NCI-H2107 (cell line): ENCODE results near the gene GNAQ.

Experiments
- DNase-seq: peaks from one replicate; lab custom pipeline; 2025; lab: John Stamatoyannopoulos, UW

GNAQ gene

DNA sequence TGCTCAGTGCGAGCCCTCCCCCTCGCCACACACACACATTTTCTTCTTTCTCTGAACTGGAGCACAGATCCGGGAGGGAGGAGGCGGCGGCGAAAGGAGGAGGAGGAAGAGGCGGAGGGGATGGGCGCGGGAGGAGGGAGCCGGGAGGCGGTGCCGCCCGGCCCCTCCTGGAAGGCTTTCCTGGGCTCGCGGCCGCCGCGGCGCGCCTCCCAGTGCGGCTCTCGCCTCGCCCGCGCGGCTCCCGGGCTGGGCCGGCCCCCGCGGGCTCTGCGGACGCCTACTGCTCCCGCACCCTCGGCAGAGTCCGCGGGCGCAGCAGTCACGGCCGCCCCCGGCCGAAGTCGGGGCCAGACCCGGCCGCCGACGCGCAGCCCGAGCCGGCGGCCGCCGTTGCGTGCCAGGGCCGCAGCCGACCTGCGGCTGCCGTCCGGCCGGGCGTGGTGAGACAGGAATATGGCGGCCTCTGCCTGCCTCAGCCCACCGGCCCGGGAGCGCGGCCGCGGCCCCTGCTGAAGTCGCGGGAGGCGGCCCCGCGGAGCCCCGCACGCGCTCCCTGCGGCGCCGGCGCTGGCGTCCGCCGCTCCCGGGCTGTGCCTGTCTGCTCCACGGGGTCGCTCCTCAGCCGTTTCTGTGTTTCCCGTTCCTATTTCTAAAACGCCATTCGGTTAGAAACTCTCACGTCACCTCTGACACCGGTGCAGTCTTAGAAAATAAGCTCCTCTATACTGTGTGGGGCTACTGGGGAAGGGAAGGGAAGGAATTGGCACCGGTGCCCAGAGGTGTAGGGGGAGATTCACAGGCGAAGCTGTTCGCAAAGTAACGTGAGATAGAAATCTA lies 500 bp upstream of the GNAQ start:
- peak; percentile 52 for DNase-seq

DNA sequence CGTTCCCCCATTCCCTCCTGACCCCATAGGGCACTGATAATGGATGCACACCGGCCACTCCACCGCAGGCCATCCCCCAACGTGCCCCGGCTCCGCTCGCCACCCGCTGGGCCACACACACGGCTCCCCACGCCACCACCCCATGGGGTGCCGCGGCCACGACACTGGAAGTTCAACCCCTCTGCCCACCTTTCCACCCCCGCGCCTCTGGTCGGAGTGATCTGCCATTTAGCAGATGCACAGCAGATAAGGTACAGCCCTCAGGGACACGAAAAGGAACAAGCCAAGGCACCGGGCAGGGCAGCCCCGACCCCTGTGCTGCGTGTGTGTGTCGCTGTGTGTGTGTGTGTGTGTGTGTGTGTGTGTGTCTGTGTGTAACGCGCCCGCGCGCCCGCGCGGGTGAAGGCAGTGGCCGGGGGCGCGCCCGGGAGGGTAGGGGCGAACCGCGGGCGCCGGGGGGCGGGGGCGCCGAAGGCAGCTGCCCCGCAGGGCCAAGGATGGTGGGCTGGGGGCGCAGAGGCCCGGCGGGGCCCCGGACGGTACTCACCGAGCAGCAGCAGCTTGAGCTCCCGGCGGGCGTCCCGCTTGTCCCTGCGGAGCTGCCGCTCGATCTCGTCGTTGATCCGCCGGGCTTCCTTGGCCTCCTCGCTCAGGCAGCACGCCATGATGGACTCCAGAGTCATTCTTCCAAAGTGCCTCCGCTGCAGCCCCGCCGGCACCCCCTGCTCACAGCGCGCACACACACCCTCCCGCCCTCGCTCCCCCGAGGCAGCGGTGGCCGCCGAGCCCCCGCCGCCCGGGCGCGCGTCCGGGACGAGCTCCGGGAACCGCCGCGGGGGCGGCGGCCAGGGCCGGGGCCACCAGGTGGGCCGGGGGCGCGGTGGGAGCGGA lies 813 bp downstream of the GNAQ start:
- no peak for DNase-seq

DNA sequence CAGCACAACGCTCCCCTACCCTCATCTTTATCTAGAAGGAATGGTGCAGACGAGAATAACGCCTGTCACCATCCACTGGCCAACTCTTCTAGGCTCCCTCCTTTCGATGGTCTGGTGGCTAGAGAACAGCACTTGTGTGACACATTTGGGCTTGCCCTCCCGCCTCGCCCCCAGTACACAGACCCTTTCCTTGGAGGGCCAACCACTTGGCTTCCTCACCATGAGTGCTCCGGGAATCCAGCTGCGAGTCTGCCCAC lies 1.4 kb downstream of the GNAQ start:
- DNase-seq: no peak

DNA sequence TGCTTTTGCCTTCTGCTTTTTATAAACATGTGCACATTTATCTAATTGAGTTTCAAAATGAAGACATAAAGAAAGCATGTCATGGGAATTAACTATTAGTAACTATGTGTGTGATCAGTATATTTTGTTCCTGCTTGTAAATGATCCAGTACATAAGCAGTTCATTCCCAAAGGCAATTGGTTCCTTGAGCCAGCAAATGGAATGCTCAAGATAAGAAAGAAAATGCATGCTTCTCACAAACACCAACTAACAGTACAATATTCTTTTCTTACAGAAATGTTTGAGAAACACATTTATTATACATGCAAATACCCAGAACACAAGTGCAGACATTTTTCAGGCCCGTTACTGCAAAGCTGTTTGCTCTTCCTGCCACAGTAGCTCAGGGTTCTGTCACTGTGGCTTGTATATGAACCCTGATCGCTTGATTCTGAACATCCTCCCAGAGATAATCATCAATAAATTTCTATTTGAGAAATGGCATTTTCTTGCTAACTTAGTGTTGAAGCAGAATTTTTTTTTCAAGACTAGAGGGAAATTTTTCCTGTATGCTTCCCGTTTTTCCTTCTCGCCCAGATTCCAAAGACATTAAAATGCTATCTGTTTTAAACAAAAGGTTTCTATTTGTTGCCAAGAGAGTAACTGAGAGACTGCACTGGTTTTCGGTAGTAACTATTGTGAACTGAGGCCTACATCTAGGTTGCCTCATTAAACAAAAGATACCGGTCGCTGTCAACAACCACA lies 1.9 kb downstream of the GNAQ start:
- DNase-seq: no peak

DNA sequence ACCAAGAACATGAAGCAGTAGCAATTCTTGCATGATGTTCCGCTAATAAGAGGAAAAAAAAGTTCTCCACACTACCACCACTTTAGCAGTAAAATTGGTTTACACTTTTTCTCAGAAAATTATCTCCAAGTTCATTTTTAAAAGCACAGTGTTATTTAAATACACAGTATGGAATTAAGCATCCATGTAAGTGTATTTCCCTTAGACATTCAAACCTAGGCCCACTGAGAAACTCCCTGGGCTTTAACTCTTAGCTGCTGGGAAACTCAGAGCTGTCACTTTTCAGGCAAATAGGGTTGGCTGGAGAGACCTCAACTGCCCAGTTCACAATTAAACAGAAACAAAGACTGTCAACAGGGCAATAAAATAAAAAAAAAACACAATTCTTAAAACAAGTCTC lies 2.7 kb downstream of the GNAQ start:
- DNase-seq: no peak

DNA sequence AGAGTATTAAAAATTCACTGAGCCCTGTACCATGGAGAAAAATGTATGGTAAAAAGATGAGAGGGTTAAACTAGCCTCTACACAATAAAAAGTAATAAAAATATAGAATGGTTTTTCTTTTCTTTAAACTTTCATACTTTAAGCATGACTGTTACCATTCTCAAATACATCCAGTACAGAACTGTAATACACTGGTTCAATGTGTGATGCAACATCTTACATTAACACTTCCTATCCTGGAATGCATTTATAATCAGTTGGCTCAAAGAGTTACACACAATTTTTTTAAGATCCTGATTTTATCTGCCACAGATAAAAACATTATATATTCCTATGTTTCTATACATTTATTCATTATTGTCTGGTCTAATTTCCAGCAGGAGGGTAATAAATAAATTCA lies 4.7 kb downstream of the GNAQ start:
- DNase-seq: no peak

DNA sequence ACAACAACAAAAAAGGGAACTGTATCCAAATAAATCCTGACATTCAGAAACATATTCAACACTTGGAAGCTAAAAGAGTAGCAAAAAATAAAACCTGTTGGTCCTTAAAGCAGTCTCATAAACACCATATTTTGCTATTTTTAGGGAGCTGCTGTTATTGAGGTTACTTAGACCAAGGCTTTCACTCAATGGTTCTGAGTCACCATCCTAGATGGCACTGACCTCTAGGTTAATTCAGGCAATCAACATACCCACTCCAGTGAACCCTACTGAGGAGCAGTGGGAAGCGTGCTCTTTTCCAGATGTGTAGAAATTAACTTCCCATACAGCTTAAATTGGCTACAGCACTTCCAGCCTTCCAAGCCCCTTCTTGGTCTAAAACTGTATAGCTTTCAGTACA lies 5.2 kb downstream of the GNAQ start:
- no peak for DNase-seq

DNA sequence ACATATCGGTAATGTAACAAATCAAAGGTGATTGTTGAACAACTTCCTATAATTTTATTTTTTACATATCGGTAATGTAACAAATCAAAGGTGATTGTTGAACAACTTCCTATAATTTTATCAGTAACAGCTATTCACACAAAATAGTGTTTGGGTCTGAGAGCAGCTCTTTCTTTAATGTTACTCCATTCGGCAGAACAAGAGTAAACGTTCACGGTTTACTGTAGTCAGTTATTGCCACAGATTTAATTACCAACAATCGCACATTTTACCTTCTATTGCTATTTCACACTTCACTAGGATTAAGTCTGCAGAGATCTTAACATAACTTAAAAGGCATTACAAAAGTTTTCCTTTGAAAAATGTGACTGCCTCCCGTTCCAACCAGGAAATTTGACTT lies 6.4 kb downstream of the GNAQ start:
- DNase-seq: no peak

DNA sequence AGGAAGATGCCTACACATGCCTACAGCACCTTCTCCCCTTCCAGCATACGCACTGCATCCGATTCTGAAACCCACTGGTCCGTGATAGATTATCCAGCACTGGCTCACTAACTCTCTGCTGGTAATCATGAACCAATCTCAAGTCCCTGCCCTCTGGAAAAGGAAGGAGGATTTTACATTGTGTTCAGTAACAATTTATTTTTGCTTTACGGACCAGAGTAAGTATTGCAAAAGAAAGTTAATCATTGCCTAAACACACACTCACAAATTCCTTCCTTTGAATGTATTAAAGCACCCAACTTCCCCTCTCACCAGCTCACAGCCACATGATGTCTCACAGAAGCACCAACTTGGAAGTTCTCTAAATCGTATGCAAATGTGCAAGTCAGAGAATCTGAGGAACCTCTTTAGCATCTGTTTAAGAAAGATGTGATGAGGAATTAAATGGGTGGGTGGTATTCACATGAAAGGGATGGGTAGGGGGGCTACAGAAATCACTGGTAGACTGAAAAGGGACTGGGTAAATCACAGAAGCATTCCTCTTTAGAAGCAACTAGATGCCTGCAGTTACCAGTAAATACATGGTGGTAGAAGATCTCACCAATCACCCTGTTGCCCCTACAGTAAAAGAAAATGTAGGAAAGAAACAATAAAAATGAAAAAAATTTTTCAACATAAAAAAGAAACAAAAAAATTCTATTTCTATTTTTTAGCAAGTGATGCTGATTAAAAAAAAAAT lies 8.4 kb downstream of the GNAQ start:
- DNase-seq: no peak

DNA sequence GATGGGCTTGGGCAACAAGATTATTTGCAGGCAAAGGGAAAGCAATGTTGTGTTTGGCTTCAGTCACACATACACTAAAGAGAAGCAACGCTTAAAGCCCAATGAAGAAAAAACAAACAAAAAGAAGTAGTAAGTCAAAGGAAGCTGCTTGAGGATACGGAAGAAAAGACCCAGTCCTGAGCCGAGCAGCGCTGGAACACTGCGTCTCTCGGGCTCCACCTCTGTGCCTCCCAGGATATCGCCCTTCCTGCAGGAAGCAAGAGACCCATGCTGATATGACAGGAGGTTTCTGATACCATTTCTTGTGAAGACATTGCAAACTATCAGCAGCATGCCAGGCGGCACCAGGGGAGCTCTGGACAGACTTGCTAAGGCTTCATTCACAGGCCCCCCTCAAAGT lies 9.9 kb downstream of the GNAQ start:
- DNase-seq: no peak

DNA sequence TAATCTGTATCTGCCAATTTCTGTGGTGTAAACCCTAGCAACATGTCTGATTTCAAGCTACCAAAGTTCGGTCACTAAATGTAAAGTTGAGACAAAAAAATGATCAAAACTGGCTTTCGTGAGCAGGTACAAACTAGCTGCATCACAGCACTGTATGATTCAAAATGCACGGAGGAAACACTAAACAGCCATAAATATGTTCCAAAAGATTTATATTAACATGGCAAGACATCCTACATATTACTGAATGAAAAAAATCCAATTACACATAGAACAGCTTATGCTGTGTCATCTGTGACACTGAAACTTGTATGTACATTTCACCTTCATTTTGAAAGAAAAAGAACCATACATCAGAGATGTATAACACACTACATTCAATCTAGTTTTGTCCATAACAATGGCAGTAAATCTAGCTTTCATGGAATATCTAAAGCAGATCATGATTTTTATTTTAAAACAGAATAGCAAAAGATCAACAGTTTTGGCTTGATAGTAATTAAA lies 14.4 kb downstream of the GNAQ start:
- no peak for DNase-seq

DNA sequence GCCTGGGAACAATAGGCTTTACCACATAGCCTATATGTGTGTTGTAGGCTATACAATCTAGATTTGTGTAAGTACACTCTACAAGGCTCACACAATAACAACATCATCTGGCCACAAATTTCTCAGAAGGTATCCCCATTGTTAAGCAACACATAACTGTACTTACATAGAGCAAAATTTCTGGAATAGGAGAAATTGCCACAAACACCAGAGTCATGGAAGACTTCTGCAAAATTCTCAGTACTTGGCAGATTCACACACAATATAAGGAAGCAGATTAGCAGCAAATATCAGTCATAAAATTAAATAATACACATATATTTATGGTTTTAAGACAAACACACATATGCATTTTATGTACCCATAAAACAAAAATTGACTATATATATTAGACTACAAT lies 16.4 kb downstream of the GNAQ start:
- no peak for DNase-seq

DNA sequence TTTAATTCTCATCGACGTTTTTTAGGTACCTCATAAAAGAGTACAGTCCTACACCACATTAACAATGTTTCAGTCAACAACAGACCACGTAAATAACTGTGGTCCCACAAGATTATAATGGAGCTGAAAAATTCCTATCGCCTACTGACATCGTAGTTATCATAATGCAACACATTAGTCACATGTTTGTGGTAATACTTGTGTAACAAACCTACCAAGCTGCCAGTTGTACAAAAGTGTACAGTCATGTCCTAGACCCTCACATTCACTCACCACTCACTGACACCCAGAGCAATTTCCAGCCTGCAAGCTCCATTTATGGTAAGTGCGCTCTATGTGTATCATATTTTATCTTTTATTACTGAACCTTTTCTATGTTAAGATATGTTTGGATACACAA lies 16.8 kb downstream of the GNAQ start:
- DNase-seq: no peak

DNA sequence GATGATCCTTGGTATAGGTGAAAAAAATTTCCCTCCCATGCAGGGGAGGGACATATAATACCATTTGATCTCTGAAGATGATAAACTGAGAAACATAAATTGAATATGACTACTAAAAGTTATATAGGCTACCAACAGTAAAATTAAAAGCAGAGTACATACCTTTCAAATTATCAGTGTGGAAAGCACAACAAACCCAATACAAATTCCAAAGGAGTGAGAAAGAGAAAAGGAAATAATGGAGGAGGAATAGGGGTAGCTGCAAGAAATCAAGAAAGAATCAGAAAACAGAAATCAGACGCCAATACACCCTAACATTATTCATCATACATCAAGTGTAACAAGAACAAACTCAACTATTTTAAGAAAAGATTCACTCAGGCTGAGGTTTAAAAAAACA lies 17.7 kb downstream of the GNAQ start:
- DNase-seq: no peak

DNA sequence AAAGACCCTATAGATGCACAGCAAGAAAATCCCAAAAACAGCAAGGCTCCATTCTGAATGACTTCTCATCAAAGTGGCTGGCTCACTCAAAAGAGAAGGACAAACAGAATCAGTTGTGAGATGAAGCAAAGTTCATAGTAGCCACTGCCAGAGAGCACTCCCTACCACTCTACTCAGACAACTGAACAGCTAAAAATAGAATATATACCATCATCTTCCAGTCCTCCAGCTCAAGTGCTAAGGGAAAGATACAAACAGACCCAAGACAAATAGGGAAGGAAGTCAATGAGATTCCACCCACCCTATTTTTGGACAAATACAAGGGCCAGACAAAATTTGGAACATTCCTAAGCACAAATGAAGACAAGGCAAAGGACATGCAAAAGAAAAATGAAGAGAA lies 20.6 kb downstream of the GNAQ start:
- no peak for DNase-seq

DNA sequence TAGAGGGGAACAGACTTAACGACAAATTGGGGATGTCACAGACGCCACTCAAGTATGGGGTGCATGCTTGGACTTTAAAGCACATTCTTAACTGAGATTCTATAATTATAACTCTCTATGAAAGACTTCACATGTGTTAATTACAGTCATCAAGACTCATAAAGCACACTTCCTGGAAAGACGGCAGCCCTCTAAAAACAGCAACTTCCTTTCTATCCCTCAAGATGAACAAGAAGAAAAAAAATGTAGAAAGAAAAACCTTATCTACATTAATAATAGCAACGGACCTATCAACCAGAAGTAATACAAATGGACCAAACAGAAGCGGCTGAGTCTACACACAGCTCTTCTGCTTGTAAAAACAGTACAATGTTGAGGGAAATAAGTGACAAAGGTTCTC lies 21.2 kb downstream of the GNAQ start:
- no peak for DNase-seq

DNA sequence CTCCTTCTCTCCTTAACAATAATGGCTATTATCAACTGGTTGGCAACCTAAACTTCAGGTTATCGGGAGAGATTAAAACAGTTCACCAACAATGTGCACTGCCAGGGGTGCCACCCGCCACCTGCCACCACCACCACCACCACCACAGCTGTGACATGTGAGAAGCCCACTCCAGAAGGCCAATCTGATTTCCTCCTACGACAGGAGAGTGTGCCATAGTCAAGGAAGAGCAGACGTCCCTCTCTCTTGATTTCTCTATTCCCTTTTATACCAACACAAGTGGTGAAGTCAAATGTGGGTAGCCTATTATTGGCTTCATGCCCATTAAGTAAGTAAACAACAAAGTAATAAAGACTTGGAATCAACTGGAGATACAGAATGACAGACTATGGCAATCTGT lies 22.4 kb downstream of the GNAQ start:
- DNase-seq: no peak

DNA sequence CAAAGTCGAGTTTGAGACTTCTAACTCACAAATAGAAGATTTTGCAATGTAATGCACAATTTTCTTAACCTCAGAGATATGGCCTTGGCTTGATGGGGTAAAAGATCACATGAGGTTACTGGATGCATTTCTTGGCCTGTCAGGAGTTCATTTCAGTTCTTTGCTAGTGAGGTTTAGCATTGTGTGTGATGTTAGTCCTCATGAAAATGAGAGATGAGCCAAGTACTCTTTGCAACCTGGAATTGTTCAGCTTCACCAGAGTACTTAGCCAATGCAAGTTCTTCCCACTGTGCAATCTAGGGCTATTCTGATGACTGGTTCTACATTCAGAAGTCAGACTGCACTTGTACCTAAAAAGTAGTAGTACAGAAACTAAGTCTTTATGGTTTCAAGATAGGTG lies 24.9 kb downstream of the GNAQ start:
- DNase-seq: no peak

DNA sequence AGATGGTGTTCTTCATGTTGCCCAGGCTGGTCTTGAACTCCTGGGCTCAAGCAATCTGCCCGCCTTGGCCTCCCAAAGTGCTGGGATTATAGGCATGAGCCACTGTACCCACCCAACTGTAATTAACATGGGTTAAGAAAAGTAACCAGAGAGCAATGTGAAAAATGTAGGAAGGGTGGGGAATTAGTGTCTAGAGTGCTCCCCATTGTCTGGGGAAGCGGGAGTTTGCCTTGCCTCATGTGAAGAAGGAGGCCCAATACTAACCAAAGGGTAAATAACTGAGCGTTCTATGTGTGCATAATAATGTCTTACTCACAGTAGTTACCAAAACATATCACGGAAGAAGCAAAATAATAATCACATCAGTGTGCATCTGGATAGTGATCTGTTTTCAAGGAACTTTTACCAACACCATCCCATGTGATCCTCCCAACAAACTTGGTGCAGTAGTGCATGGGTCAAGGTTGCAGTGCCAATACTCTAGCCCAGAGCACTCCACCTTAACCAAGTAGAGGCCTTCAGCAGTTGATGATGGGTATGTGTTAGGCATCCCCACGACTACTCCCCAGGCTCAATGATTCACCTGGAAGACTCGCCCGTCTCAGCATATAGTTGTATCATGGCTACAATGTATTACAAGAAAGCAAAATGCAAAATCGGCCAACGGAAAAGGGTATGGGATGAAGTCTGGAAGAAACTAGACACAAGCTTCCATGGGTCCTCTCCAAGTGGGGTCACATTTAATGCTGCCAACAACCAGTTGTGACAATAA lies 26.2 kb downstream of the GNAQ start:
- DNase-seq: no peak

DNA sequence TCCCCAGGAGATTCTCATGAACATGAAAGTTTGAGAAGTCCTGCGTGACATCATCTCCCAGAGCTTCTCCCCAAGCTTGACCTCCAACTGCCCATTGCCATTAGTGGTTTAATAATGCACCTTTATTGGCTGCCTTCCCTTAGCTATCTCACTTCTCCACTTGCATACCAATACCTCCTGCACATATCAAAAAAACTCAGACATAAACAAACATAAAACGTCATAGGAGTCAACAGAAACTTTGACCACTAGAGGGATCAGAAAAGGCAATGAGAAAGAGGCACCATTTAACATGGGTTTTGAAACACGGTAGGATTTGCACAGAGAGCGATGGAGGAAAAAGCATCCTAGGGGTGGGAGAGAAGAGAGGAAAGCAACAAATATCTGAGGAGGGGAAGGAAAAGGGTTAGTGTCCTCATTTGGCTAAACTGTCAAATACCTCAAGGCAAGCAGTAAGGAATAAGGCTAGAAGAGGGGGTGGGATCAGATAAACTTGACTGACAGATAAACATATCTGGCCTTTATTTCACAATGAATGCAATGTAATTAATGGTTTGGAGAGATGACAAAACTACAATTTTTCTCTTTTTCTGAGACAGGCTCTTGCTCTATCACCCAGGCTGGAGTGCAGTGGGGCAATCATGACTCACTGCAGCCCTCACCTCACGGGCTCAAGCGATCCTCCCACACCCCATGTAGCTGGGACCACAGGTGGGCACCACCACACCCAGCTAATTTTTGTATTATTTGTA lies 27.0 kb downstream of the GNAQ start:
- DNase-seq: no peak

DNA sequence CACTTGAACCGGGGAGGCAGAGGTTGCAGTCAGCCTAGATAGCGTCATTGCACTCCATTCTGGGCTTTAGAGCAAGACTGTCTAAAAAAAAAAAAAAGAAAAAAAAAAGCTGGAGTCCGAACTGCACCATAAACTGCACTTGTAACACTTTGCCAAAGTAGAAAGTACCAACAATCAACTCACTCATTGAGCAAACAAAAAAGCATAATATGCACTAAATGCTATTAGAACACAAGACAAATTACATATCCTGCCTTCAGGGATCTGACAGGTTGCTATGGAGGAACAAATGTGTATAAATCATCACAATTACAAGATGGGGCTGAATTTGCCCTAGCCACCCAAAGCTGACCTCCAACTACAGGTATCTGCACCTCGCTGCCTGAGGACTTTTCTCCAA lies 27.9 kb downstream of the GNAQ start:
- DNase-seq: no peak
